HepG2 (cell line): ENCODE results near the gene SPTA1. TPM values are rescaled to one million over a fixed set of nuclear protein-coding genes. Genes with fewer than 3 reads are reported as not detected.

Source experiments
- ATAC-seq: fragments of 200-7000 bp; cut with Tn5 transposase; 3 replicates; pipeline ENCODE4 v1.9.1; 2020; ENCODE audit warnings: mild to moderate bottlenecking, moderate library complexity
- BruUV-seq: library from RNA; stranded (reverse); fragments of 400-500 nt; replicated peaks from 2 replicates; lab custom pipeline; 2021; lab: Mats Ljungman, UMichigan
- CTCF ChIA-PET: fragments of 300-600 bp; formaldehyde crosslinking; extraction: SDS; loops from one replicate; lab custom pipeline; 2021; ENCODE audit warnings: low total read pairs, inconsistent platforms, low intra/inter-chr PET ratio; lab: Yijun Ruan, JAX
- POLR2A ChIA-PET: fragments of 350-600 bp; sonication (Branson Sonifier 250); formaldehyde crosslinking; loops from one replicate; lab custom pipeline; 2020; ENCODE audit warnings: antibody characterized with exemption, inconsistent platforms; lab: Yijun Ruan, JAX
- DNase-seq: peaks from one replicate; pipeline ENCODE4 v3.0.0-alpha.2; 2015; ENCODE audit warnings: low spot score
- FAIRE-seq: peaks from 3 replicates; lab custom pipeline; 2011; peaks lifted over from hg19 to GRCh38; lab: Jason Lieb, UNC
- H2AFZ ChIP-seq: one replicate; pipeline ENCODE4 v1.6.1; 2011; ENCODE audit warnings: low read length, inconsistent platforms
- H3K27ac ChIP-seq: fragments of 300-600 bp; 3 replicates; pipeline ENCODE4 v1.8.0; 2011; ENCODE audit warnings: mixed run types, mild to moderate bottlenecking, mixed read lengths, low read length, inconsistent platforms; ENCODE audit not compliant: insufficient read depth; ENCODE audit errors: extremely low read length
- H3K27me3 ChIP-seq, 2 experiments: fragments of 200-600 bp in 1 of 2; 2 replicates in 1 of 2; 3 replicates in 1 of 2; pipeline versions ENCODE4 v1.6.0 to v1.8.0; 2011; ENCODE audit warnings: low read length in 2 of 2, mild to moderate bottlenecking in 2 of 2, moderate library complexity in 2 of 2, inconsistent platforms in 1 of 2; ENCODE audit not compliant: insufficient read depth in 2 of 2, control insufficient read depth in 1 of 2
- H3K36me3 ChIP-seq, 2 experiments: fragments of 200-600 bp in 1 of 2; replicated peaks in 1 of 2; 2 replicates in 1 of 2; 3 replicates in 1 of 2; pipeline versions ENCODE4 v1.5.1 to v1.8.0; 2011; ENCODE audit warnings: low read length in 2 of 2, inconsistent platforms in 1 of 2; ENCODE audit not compliant: insufficient read depth in 2 of 2, control insufficient read depth in 1 of 2
- H3K4me1 ChIP-seq: 2 replicates; pipeline ENCODE4 v1.5.1; 2012; ENCODE audit warnings: low read length, inconsistent platforms; ENCODE audit not compliant: insufficient read depth
- H3K4me2 ChIP-seq: 2 replicates; pipeline ENCODE4 v1.6.0; 2011; ENCODE audit warnings: low read depth, low read length, inconsistent platforms
- H3K4me3 ChIP-seq, 3 experiments: fragments of 200-600 bp in 1 of 3; sonication (generic), shearing (Covaris generic) in 1 of 3; replicated peaks in 1 of 3; 2 replicates each; pipeline ENCODE4 v1.5.1; 2011 to 2016; ENCODE audit warnings: low read length in 3 of 3, inconsistent platforms in 2 of 3, low read depth in 2 of 3, mild to moderate bottlenecking in 2 of 3, control low read depth in 1 of 3, mixed read lengths in 1 of 3; ENCODE audit not compliant: insufficient read depth in 1 of 3
- H3K79me2 ChIP-seq: one replicate; pipeline ENCODE4 v1.6.1; 2011; ENCODE audit warnings: low read length, inconsistent platforms; ENCODE audit not compliant: insufficient read depth
- H3K9ac ChIP-seq: 2 replicates; pipeline ENCODE4 v1.6.0; 2011; ENCODE audit warnings: mild to moderate bottlenecking, low read depth, low read length, inconsistent platforms; ENCODE audit not compliant: insufficient read depth
- H3K9me3 ChIP-seq: 2 replicates; pipeline ENCODE4 v1.5.1; 2012; ENCODE audit warnings: mild to moderate bottlenecking, low read length
- H4K20me1 ChIP-seq: 2 replicates; pipeline ENCODE4 v1.6.0; 2011; ENCODE audit warnings: inconsistent platforms, mild to moderate bottlenecking, low read length, moderate library complexity; ENCODE audit not compliant: insufficient read depth
- CENPX ChIP-seq: sonication (generic); formaldehyde crosslinking; IDR thresholded peaks from 2 replicates; pipeline ENCODE4 v1.9.0; 2021; ENCODE audit warnings: mild to moderate bottlenecking, missing genetic modification reagents, moderate library complexity
- GTF2F1 ChIP-seq: fragments of 150-350 bp; IDR thresholded peaks from 2 replicates; pipeline ENCODE4 v1.6.1; 2014; ENCODE audit warnings: low read length
- HCFC1 ChIP-seq: fragments of 150-350 bp; IDR thresholded peaks from 2 replicates; pipeline ENCODE4 v1.6.1; 2014; ENCODE audit warnings: low read depth, low read length
- HNRNPH1 ChIP-seq: fragments of 200-400 bp; formaldehyde crosslinking; optimal IDR thresholded peaks from 2 replicates; pipeline ENCODE3; 2017; ENCODE audit warnings: mild to moderate bottlenecking, low read depth, low read length
- HOXA5 ChIP-seq: sonication (generic); formaldehyde crosslinking; IDR thresholded peaks from 2 replicates; pipeline ENCODE4 v1.4.0; 2020; ENCODE audit warnings: missing genetic modification reagents
- KMT2A ChIP-seq: sonication (generic); formaldehyde crosslinking; IDR thresholded peaks from 2 replicates; pipeline ENCODE4 v1.4.0; 2020; ENCODE audit warnings: missing genetic modification reagents
- NFE2L1 ChIP-seq: sonication (generic); formaldehyde crosslinking; IDR thresholded peaks from 2 replicates; pipeline ENCODE4 v1.4.0; 2020; ENCODE audit warnings: missing genetic modification reagents, mild to moderate bottlenecking, borderline replicate concordance
- RELA ChIP-seq: sonication (generic); formaldehyde crosslinking; IDR thresholded peaks from 2 replicates; pipeline ENCODE4 v1.4.0; 2020; ENCODE audit warnings: missing genetic modification reagents
- ZNF230 ChIP-seq: sonication (generic); formaldehyde crosslinking; IDR thresholded peaks from 2 replicates; pipeline ENCODE4 v1.4.0; 2020; ENCODE audit warnings: mild to moderate bottlenecking, missing genetic modification reagents
- ZNF558 ChIP-seq: sonication (generic); formaldehyde crosslinking; IDR thresholded peaks from 2 replicates; pipeline ENCODE4 v1.9.0; 2022; ENCODE audit warnings: mild to moderate bottlenecking, missing genetic modification reagents, borderline replicate concordance
- ZNF678 ChIP-seq: sonication (generic); formaldehyde crosslinking; IDR thresholded peaks from 2 replicates; pipeline ENCODE4 v1.4.0; 2020; ENCODE audit warnings: mild to moderate bottlenecking, missing genetic modification reagents
- ZSCAN9 ChIP-seq: IDR thresholded peaks from 2 replicates; pipeline ENCODE4 v1.6.1; 2016; ENCODE audit warnings: borderline replicate concordance
- WGBS: methylation state at CpG from one replicate; pipeline ENCODE4 v1.1.6; 2017; ENCODE audit warnings: low lambda C conversion rate; 5-methylcytosine and 5-hydroxymethylcytosine counted together
- in situ Hi-C: cut with HindIII; loops from 2 replicates; pipeline ENCODE4 v1.10.0; 2017; ENCODE audit warnings: low pct_unique_long_range_greater_than_20kb; ENCODE audit not compliant: extremely low pct_ligation_motif_present
- intact Hi-C: fragments of 100-400 bp; cut with micrococcal nuclease; formaldehyde crosslinking; loops from one replicate; pipeline ENCODE4 v1.10.0; 2022; ENCODE audit not compliant: unreplicated experiment
- polyA plus RNA-seq, 8 experiments: library from polyadenylated mRNA; depleted of rRNA in 3 of 8; stranded (reverse) in 7 of 8; unstranded in 1 of 8; fragments of >200 nt; fragmentation: Illumina TruSeq in 4 of 8; extraction: Trizol in 4 of 8; gene quantifications; 2 replicates each; pipeline versions ENCODE4 v1.2.1 to v1.2.3, GENCODE V29; 2011 to 2016; ENCODE audit warnings: low read depth in 4 of 8, missing spikeins in 1 of 8, mixed read lengths in 1 of 8; ENCODE audit not compliant: insufficient read depth in 1 of 8
- total RNA-seq, 5 experiments: library from RNA; depleted of rRNA; stranded (reverse); fragments of >200 nt; fragmentation: Illumina TruSeq; extraction: Trizol; gene quantifications; 2 replicates each; pipeline ENCODE4 v1.2.3, GENCODE V29; 2016; ENCODE audit warnings: low read depth in 1 of 5
- TF ChIP-seq, protein P1 (sequence below): sonication (generic); formaldehyde crosslinking; IDR thresholded peaks from 2 replicates; pipeline ENCODE4 v1.4.0; 2020; ENCODE audit warnings: missing genetic modification reagents
- TF ChIP-seq, protein P2 (sequence below): sonication (generic); formaldehyde crosslinking; IDR thresholded peaks from 2 replicates; pipeline ENCODE4 v1.5.0; 2020; ENCODE audit warnings: missing genetic modification reagents
- TF ChIP-seq, protein P3 (sequence below): sonication (generic); formaldehyde crosslinking; IDR thresholded peaks from 2 replicates; pipeline ENCODE4 v1.4.0; 2020; ENCODE audit warnings: missing genetic modification reagents, borderline replicate concordance

SPTA1 gene
- total and polyA plus RNA-seq, 2 of the 13 experiments (the other 11 are each of a cell fraction or from before 2014, with no cell fraction given) = not detected

DNA sequence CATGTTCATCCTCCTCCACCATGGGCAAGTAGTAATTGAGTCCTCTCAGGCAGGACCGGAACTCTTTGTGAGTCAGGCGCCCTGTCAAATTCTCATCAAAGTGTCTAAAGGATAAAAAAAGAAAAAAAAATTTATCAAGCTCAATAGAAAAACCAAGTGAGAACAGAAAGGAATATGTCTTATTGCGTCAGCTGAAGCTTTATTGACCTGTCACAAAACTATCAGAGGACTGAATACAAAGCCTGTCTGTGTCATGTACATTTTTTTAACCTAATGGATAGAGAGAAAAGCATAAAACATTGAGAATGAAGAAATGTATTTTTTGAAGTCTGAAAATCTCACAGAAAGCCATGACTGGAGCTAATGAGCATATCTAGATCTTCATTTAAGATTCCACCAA is 72.8 kb downstream of the SPTA1 start (continued):
- TF ChIP-seq, protein P1, sequence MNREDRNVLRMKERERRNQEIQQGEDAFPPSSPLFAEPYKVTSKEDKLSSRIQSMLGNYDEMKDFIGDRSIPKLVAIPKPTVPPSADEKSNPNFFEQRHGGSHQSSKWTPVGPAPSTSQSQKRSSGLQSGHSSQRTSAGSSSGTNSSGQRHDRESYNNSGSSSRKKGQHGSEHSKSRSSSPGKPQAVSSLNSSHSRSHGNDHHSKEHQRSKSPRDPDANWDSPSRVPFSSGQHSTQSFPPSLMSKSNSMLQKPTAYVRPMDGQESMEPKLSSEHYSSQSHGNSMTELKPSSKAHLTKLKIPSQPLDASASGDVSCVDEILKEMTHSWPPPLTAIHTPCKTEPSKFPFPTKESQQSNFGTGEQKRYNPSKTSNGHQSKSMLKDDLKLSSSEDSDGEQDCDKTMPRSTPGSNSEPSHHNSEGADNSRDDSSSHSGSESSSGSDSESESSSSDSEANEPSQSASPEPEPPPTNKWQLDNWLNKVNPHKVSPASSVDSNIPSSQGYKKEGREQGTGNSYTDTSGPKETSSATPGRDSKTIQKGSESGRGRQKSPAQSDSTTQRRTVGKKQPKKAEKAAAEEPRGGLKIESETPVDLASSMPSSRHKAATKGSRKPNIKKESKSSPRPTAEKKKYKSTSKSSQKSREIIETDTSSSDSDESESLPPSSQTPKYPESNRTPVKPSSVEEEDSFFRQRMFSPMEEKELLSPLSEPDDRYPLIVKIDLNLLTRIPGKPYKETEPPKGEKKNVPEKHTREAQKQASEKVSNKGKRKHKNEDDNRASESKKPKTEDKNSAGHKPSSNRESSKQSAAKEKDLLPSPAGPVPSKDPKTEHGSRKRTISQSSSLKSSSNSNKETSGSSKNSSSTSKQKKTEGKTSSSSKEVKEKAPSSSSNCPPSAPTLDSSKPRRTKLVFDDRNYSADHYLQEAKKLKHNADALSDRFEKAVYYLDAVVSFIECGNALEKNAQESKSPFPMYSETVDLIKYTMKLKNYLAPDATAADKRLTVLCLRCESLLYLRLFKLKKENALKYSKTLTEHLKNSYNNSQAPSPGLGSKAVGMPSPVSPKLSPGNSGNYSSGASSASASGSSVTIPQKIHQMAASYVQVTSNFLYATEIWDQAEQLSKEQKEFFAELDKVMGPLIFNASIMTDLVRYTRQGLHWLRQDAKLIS (CRISPR knock-in tag) = no peak
- TF ChIP-seq, protein P2, sequence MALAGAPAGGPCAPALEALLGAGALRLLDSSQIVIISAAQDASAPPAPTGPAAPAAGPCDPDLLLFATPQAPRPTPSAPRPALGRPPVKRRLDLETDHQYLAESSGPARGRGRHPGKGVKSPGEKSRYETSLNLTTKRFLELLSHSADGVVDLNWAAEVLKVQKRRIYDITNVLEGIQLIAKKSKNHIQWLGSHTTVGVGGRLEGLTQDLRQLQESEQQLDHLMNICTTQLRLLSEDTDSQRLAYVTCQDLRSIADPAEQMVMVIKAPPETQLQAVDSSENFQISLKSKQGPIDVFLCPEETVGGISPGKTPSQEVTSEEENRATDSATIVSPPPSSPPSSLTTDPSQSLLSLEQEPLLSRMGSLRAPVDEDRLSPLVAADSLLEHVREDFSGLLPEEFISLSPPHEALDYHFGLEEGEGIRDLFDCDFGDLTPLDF (CRISPR knock-in tag) = no peak

DNA sequence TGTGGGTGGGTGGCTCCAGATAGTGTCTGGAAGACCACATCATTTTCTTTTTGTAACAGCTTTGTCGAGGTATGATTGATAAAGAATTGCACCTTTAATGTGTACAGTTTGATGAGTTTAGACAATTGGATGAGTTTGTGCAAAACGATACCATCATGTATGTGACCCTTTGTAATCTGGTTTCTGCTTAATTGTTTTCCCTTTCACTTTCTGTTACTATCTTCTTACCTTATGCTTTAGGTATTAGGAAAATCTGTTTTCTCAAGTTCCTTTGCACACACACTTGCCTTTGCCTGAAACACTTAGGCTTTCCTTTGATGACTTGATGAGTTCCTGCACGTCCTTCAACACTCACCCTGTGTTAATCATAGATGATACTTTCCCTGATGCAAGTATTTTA is 74.6 kb downstream of the SPTA1 start:
- in situ Hi-C loops = no loop called here
- FAIRE-seq (no peak), ATAC-seq (no peak)

More for the DNA sequence above, 74.6 kb downstream of the SPTA1 start:
- Histone ChIP-seq H3K27ac (no peak overlapping the region), H3K36me3 (no peaks in the 10 kb centered on the region), H3K27me3 (no peaks in the 10 kb centered on the region; a peak in 1 of 5 replicates), H3K79me2 (no peaks in the 10 kb centered on the region), H3K9ac (no peak overlapping the region), H3K4me2 (no peak overlapping the region), H2AFZ (no peak overlapping the region), H3K4me1 (no peaks in the 10 kb centered on the region), H3K4me3 (no peak overlapping the region), H3K9me3 (peaks cover 75% of the 10 kb centered on the region), H4K20me1 (no peaks in the 10 kb centered on the region)
- no peak for DNase-seq
- TF ChIP-seq HOXA5 (CRISPR knock-in tag) (no peak), KMT2A (CRISPR knock-in tag) (no peak), ZNF678 (CRISPR knock-in tag) (no peak), ZSCAN9 (no peak), NFE2L1 (CRISPR knock-in tag) (no peak), HCFC1 (no peak), ZNF558 (CRISPR knock-in tag) (no peak), CENPX (CRISPR knock-in tag) (no peak), ZNF230 (CRISPR knock-in tag) (no peak), GTF2F1 (no peak), RELA (CRISPR knock-in tag) (no peak), HNRNPH1 (no peak)
- TF ChIP-seq, protein P3, sequence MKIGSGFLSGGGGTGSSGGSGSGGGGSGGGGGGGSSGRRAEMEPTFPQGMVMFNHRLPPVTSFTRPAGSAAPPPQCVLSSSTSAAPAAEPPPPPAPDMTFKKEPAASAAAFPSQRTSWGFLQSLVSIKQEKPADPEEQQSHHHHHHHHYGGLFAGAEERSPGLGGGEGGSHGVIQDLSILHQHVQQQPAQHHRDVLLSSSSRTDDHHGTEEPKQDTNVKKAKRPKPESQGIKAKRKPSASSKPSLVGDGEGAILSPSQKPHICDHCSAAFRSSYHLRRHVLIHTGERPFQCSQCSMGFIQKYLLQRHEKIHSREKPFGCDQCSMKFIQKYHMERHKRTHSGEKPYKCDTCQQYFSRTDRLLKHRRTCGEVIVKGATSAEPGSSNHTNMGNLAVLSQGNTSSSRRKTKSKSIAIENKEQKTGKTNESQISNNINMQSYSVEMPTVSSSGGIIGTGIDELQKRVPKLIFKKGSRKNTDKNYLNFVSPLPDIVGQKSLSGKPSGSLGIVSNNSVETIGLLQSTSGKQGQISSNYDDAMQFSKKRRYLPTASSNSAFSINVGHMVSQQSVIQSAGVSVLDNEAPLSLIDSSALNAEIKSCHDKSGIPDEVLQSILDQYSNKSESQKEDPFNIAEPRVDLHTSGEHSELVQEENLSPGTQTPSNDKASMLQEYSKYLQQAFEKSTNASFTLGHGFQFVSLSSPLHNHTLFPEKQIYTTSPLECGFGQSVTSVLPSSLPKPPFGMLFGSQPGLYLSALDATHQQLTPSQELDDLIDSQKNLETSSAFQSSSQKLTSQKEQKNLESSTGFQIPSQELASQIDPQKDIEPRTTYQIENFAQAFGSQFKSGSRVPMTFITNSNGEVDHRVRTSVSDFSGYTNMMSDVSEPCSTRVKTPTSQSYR (CRISPR knock-in tag) = no peak
- intact Hi-C loops = no loop called here
- 0% methylated on average over 3 of the region's 3 CpGs for WGBS
- BruUV-seq = no TSS peak
- POLR2A ChIA-PET = no interaction called here
- CTCF ChIA-PET = no interaction called here
